ENCODE results near the gene CTH. TPM values are rescaled to one million over a fixed set of nuclear protein-coding genes. Genes with fewer than 3 reads are reported as not detected.

Gene CTH
- total and polyA plus RNA-seq, 8 donors, result 6.5 to 10.3 (median 8.1) TPM

GRCh38 chr1:70397013-70397412 is 14.1 kb upstream of the CTH start:
- no peak for TF ChIP-seq CTCF (IDR thresholded peaks at IDR 0.05)
- Histone ChIP-seq H3K27ac (no peak overlapping the region), H3K9me3 (no peaks in the 10 kb centered on the region), H3K4me1 (no peaks in the 10 kb centered on the region), H3K36me3 (no peaks in the 10 kb centered on the region), H3K27me3 (no peaks in the 10 kb centered on the region), H3K4me3 (no peak overlapping the region)
- intact Hi-C loops (cut with DNase I), result no loop called here
- DNase-seq, result no peak
- ATAC-seq, result no peak

GRCh38 chr1:70400335-70400734 is 10.7 kb upstream of the CTH start:
- TF ChIP-seq CTCF (IDR thresholded peaks at IDR 0.05), result no peak
- DNase-seq, result no peak
- H3K27ac ChIP-seq, result no peak overlapping the region
- H3K27me3 ChIP-seq, result no peaks in the 10 kb centered on the region
- no peaks in the 10 kb centered on the region for H3K4me1 ChIP-seq
- no peak for ATAC-seq
- no peak overlapping the region for H3K4me3 ChIP-seq
- intact Hi-C loops (cut with DNase I), result no loop called here
- no peaks in the 10 kb centered on the region for H3K9me3 ChIP-seq
- H3K36me3 ChIP-seq, result no peaks in the 10 kb centered on the region

GRCh38 chr1:70401974-70402373 is 9.1 kb upstream of the CTH start:
- H3K4me3 ChIP-seq, result no peak overlapping the region
- H3K27ac ChIP-seq, result no peak overlapping the region
- H3K4me1 ChIP-seq, result no peaks in the 10 kb centered on the region
- no peak for TF ChIP-seq CTCF (IDR thresholded peaks at IDR 0.05)
- DNase-seq (no peak), ATAC-seq (no peak)
- H3K9me3 ChIP-seq, result no peaks in the 10 kb centered on the region
- no peaks in the 10 kb centered on the region for H3K36me3 ChIP-seq
- H3K27me3 ChIP-seq, result no peaks in the 10 kb centered on the region
- intact Hi-C loops (cut with DNase I), result no loop called here

- H3K27ac ChIP-seq, result no peak overlapping the region
- H3K9me3 ChIP-seq, result no peaks in the 10 kb centered on the region
- no peaks in the 10 kb centered on the region for H3K36me3 ChIP-seq
- no peaks in the 10 kb centered on the region for H3K4me1 ChIP-seq
- no peak for TF ChIP-seq CTCF (IDR thresholded peaks at IDR 0.05)
- intact Hi-C loops (cut with DNase I), result no loop called here
- no peak overlapping the region for H3K4me3 ChIP-seq
- H3K27me3 ChIP-seq, result no peaks in the 10 kb centered on the region
- ATAC-seq, result no peak
- DNase-seq, result no peak
These were observed 7.3 kb upstream of the CTH start for GRCh38 chr1:70403759-70404158.

- H3K36me3 ChIP-seq, result no peaks in the 10 kb centered on the region
- H3K4me1 ChIP-seq, result peaks cover 0 to 7% of the 10 kb centered on the region in 2 donors
- intact Hi-C loops (cut with DNase I), result no loop called here
- TF ChIP-seq CTCF (IDR thresholded peaks at IDR 0.05), result no peak
- H3K27me3 ChIP-seq, result no peaks in the 10 kb centered on the region
- ATAC-seq (no peak), DNase-seq (peak in 2 of 4 donors; percentile 44 to 45)
- no peak overlapping the region for H3K4me3 ChIP-seq
- H3K9me3 ChIP-seq, result no peaks in the 10 kb centered on the region
- H3K27ac ChIP-seq, result no peak overlapping the region
These were observed 5.2 kb upstream of the CTH start for GRCh38 chr1:70405780-70406416.
